Pulmonary artery endothelial cell (primary cell): ENCODE results near the gene RIMBP2. TPM values are rescaled to one million over a fixed set of nuclear protein-coding genes. Genes with fewer than 3 reads are reported as not detected.

Experiments used
- DNase-seq: peaks from one replicate; pipeline ENCODE4 v3.0.0-alpha.2; 2011; ENCODE audit warnings: low read depth, low spot score
- total RNA-seq: library from RNA; depleted of rRNA; stranded (reverse); fragments of >200 nt; gene quantifications from 2 replicates; pipeline ENCODE4 v1.2.3, GENCODE V29; 2014

RIMBP2 gene
- total RNA-seq, 1 donor from 2014 or later, result not detected

GRCh38 chr12:130517588-130517987 is 198.5 kb downstream of the RIMBP2 start:
- no peak for DNase-seq

GRCh38 chr12:130514149-130514551 is 201.9 kb downstream of the RIMBP2 start:
- no peak for DNase-seq

GRCh38 chr12:130513556-130513955 is 202.5 kb downstream of the RIMBP2 start:
- DNase-seq, result no peak

GRCh38 chr12:130511285-130511684 is 204.8 kb downstream of the RIMBP2 start:
- no peak for DNase-seq

- no peak for DNase-seq
Measured at GRCh38 chr12:130509454-130509853, 206.6 kb downstream of the RIMBP2 start.

GRCh38 chr12:130508847-130509246 is 207.3 kb downstream of the RIMBP2 start:
- no peak for DNase-seq

GRCh38 chr12:130508318-130508717 is 207.8 kb downstream of the RIMBP2 start:
- DNase-seq, result no peak

GRCh38 chr12:130506844-130507243 is 209.3 kb downstream of the RIMBP2 start:
- DNase-seq, result no peak

GRCh38 chr12:130504840-130505175 is 211.3 kb downstream of the RIMBP2 start:
- DNase-seq, result no peak

GRCh38 chr12:130504110-130504839 is 211.8 kb downstream of the RIMBP2 start:
- DNase-seq, result no peak

- DNase-seq, result no peak
Measured at GRCh38 chr12:130501821-130502220, 214.3 kb downstream of the RIMBP2 start.

- no peak for DNase-seq
Measured at GRCh38 chr12:130500835-130501330, 215.2 kb downstream of the RIMBP2 start.

- DNase-seq, result no peak
Measured at GRCh38 chr12:130499474-130499873, 216.6 kb downstream of the RIMBP2 start.

- DNase-seq, result no peak
Measured at GRCh38 chr12:130498589-130499385, 217.3 kb downstream of the RIMBP2 start.

GRCh38 chr12:130497991-130498390 is 218.1 kb downstream of the RIMBP2 start:
- no peak for DNase-seq

- DNase-seq, result no peak
Measured at GRCh38 chr12:130497321-130497720, 218.8 kb downstream of the RIMBP2 start.

- DNase-seq, result no peak
Measured at GRCh38 chr12:130496516-130497120, 219.5 kb downstream of the RIMBP2 start.

GRCh38 chr12:130495156-130495555 is 220.9 kb downstream of the RIMBP2 start:
- DNase-seq, result no peak

GRCh38 chr12:130494736-130495135 is 221.4 kb downstream of the RIMBP2 start:
- no peak for DNase-seq

- DNase-seq, result no peak
Measured at GRCh38 chr12:130493951-130494350, 222.1 kb downstream of the RIMBP2 start.

GRCh38 chr12:130491421-130492357 is 224.4 kb downstream of the RIMBP2 start:
- DNase-seq, result no peak
